PFSK-1 (cell line): ENCODE data around the gene FNBP1.

Source experiments
- FOXP2 ChIP-seq: optimal IDR thresholded peaks from 2 replicates; pipeline ENCODE3; 2011; ENCODE audit warnings: borderline replicate concordance, control low read depth, inconsistent platforms; ENCODE audit not compliant: insufficient read depth; ENCODE audit errors: extremely low read length, extremely low read depth
- POLR2AphosphoS5 ChIP-seq: IDR thresholded peaks from 2 replicates; pipeline ENCODE4 v1.6.1; 2012; ENCODE audit warnings: low read depth, mild to moderate bottlenecking, control low read depth, low read length, moderate library complexity
- SIN3A ChIP-seq: IDR thresholded peaks from 2 replicates; pipeline ENCODE4 v1.6.1; 2012; ENCODE audit warnings: mild to moderate bottlenecking, low read length, moderate library complexity, borderline replicate concordance; ENCODE audit not compliant: insufficient read depth
- TAF1 ChIP-seq: IDR thresholded peaks from 2 replicates; pipeline ENCODE4 v1.6.1; 2012; ENCODE audit warnings: low read length, control low read depth, borderline replicate concordance; ENCODE audit not compliant: insufficient read depth
- TF ChIP-seq, protein P1 (sequence below), 2 experiments: IDR thresholded peaks; 2 replicates each; pipeline versions ENCODE4 v1.6.1 to v1.8.0; 2011 to 2012; ENCODE audit warnings: low read depth in 2 of 2, low read length in 2 of 2, control low read depth in 1 of 2, inconsistent platforms in 1 of 2, mild to moderate bottlenecking in 1 of 2, moderate library complexity in 1 of 2; ENCODE audit not compliant: insufficient read depth in 1 of 2

DNA sequence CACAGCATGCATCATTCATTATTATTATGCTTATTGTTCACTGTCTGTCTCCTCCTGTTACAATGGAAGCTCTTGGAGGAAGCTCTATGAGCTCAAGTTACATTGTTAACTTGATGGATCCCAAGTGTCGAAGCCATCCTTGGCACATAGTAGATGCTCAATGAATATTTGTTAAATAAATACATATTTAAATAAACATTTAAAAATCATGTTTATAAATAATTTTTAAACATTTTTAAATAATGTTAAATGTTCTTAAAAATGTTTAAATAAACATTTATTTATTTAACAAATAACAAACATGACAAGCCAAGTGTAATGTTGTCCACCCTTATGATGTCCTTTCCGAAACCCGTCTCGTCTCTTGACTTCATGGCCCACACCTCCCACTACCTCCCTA, 138.3 kb downstream of the FNBP1 start:
- no peak for TF ChIP-seq SIN3A
- no peak for TF ChIP-seq POLR2AphosphoS5
- TF ChIP-seq TAF1: no peak
- TF ChIP-seq, protein P1, sequence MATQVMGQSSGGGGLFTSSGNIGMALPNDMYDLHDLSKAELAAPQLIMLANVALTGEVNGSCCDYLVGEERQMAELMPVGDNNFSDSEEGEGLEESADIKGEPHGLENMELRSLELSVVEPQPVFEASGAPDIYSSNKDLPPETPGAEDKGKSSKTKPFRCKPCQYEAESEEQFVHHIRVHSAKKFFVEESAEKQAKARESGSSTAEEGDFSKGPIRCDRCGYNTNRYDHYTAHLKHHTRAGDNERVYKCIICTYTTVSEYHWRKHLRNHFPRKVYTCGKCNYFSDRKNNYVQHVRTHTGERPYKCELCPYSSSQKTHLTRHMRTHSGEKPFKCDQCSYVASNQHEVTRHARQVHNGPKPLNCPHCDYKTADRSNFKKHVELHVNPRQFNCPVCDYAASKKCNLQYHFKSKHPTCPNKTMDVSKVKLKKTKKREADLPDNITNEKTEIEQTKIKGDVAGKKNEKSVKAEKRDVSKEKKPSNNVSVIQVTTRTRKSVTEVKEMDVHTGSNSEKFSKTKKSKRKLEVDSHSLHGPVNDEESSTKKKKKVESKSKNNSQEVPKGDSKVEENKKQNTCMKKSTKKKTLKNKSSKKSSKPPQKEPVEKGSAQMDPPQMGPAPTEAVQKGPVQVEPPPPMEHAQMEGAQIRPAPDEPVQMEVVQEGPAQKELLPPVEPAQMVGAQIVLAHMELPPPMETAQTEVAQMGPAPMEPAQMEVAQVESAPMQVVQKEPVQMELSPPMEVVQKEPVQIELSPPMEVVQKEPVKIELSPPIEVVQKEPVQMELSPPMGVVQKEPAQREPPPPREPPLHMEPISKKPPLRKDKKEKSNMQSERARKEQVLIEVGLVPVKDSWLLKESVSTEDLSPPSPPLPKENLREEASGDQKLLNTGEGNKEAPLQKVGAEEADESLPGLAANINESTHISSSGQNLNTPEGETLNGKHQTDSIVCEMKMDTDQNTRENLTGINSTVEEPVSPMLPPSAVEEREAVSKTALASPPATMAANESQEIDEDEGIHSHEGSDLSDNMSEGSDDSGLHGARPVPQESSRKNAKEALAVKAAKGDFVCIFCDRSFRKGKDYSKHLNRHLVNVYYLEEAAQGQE (IDR thresholded peaks at IDR 0.05; ENCODE audit: insufficient read depth in 1 of 2, low read depth in 2 of 2, low read length in 2 of 2): no peak
- TF ChIP-seq FOXP2: no peak
